GM12892 (cell line): Measurements from ENCODE around the gene CHST10.

Experiments used
- POLR2A ChIP-seq: IDR thresholded peaks from 2 replicates; pipeline ENCODE4 v1.6.1; 2011; ENCODE audit warnings: low read depth, low read length, control low read depth
- POLR2AphosphoS5 ChIP-seq: IDR thresholded peaks from 2 replicates; pipeline ENCODE4 v1.6.1; 2011; ENCODE audit warnings: low read depth, low read length, control low read depth

DNA sequence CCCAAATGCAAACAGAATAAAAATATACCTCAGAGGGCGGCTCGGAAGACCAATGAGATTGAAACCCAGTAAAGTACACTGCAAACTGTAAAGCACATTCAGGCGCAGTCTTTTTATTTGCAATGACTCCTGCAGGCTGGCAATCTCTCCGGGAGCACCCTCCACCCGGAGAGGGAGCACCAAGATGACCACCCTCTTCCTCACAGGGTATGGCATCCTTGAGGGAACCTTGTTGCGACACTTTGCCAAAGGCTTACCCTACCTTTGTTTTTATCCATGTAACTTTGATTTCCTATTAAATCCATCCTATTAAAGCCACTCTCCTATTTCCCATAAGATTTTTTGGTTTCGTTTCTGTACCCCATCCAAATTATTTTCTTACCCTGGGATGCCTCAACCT is 16.2 kb downstream of the CHST10 start:
- TF ChIP-seq POLR2A (no peak), POLR2AphosphoS5 (no peak)
